NCI-H748 (cell line): ENCODE measurements around the gene ALX4.

ENCODE experiments used
- DNase-seq: peaks from one replicate; lab custom pipeline; 2025; ENCODE audit not compliant: unreplicated experiment; lab: John Stamatoyannopoulos, UW

The ALX4 gene

DNA sequence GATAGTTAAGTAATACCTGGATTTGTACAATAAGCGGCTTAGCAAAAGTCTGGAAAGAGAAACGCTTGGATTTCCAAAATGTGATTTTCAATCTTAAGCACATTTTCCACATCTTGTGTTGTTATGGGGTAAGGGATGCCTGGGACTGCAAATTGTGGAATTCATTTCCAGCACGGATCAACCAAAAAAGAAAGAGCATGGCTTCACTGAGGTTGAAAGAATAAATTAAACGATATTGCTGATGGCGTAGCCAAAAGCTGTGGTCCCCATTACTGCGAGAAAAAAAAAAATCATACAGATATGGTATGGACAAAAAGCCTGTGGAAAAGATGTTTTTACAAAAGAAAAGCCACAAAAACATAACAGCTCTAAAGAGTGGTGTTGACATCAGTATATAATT is 26.0 kb upstream of the ALX4 start:
- no peak for DNase-seq

DNA sequence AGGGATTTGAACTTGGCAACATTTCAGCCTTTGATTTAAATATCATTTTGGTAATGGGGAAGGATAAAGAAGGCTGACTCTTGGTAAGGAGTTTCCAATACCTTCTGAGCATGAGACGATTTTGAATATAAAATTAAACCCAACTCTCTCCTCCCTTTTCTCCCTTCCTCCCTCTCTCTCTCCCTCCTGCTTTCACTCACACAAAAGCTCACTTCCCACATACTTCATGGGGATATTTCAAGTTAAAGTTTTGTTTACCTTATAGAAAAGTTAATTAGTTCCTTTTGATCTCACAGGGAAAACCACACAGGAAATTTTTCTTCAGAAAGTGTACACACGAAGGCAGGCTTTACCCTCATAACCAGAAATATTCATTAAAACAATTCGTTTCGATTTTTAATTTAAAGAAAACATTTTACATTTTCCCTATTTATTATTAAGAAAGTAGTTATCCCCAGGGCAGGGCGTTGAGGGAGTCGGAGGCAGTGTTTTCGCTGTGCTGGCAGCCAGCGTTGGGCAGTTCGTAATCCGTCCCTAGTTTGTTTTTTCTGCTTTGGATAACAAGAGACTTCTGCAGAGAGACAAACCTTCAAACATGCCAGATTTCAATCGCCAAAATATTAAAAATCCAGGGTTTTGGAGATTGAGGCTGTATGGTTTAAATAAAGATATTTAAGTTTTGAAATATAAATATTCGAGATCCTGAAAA is 25.3 kb upstream of the ALX4 start:
- no peak for DNase-seq

DNA sequence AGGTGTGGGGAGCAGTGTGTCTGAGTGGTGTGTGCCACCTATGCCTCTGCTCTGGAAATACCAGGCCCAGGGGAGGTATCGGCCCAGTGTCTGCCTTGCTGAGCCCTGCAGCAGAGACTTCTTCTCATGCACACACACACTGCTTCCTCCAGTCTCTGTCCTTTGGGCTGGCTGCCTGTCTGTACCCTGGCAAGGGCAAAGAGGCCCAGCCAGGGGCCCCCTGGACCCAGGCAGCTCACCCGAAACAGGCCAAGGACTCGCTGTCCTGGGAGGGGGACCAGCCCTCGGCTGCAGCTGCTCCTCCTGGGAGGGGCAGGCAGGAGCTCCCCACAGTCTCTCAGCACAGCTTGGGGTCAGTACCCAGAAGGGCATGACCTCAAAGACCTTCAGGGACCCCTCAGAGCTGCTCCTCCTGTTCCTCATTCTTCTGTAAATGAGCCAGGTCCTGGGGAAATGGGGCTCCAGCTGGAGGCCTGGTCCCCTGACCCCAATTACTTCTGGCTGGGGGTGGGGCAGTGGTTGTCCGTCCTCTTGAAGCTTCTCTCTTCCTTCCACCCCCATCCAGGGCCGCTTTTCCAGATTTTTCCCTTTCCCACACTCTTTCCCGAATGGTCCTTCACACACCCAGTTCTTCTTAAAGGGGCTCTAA is 24.5 kb upstream of the ALX4 start:
- DNase-seq, result no peak

DNA sequence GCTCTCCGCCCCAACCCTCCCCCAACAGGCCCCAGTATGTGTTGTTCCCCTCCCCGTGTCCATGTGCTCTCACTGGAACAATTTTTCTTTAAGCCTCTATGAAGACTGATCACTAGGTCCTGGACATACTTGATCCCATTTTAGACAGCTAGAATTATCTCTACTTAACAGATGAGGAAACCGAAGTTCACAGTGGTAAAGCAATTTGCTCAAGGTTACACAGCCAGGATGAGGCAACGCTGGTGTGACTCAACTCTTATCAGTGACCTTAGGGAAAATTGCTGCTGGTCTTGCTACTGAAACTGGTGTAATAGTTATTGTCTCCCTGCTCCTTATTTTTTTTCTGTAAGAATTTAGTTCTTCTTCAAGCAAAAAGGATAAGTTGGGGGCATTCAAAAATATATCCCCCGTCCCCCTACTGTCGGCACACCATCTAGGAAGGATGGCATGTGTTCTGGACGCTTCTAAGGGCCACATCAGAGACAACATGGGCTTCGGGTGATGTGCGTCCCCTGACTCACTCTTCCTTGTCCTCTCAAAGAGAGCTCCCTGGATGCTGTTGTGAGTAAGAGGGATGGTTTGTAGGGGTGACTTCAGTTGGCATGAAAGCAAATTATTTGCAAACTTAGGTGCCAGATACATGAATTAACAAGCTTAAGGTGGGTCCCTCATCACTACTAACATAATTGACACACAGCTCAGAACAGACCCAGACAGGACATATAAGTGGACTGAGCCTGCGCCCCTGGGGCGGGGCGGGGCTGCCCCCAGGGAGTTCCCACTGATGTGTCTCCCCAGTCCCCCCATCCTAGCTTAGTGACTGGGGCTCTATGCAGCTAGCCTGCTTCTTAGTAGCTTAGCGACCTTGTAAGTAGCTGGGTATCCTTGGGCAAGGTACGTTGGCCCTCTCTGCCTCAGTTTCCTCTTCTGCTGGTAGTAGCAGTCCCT is 23.6 kb upstream of the ALX4 start:
- no peak for DNase-seq

DNA sequence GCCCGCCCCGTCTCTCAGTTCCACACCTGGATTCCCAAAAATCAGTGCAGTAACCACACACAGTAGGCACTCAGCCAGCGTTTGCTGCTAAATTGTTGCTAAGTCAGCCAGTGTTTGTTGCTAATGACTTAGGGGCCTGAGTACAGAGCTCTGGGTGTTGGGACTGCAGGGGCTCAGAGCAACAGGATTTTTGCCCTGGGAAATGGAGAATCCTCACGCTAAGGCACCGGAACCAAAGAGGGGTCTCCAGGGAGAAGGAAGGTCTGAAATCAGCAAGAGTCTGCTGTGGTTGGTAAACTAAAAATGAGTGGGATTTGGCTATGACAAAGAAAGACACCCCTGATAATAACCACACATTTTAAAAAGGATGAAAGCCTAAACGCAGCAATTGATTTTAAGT is 22.7 kb upstream of the ALX4 start:
- no peak for DNase-seq

DNA sequence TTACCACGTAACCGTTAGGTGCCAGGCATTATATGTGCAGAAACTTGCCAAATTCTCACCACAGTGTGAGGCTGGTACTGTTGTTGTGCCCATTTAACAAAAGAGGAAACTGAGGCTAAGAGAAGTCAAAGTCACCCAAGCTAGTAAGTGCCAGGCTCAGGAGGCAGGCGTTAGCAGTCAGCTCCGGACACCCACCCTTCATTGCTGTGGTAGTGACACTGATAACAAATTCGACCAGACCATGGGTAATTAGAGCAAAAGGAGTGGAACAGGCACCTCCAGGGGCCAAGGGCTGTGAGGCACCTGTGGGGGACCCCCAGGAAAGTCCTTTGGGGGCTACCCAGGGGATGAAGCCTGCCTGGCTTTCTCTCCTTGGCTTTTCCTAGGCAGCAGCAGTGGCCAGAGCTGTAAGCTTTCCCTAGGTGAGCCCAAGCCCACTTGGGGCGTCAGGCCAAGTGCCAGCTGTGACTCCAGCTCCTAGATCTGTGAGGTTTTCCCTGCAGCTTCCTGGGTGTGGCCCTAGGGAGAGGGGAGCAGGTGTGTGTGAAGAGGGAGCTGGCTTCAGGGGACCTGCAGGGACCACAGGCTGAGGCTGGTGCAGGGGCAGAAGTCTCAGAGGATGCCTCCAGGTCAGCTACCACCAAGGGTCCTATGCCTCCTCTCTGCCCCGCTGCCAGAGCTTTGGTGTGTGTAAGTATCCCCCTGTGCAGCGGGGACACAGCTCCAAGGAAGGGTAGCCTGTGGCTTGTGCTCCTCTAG is 19.7 kb upstream of the ALX4 start:
- DNase-seq, result peak; percentile 58

DNA sequence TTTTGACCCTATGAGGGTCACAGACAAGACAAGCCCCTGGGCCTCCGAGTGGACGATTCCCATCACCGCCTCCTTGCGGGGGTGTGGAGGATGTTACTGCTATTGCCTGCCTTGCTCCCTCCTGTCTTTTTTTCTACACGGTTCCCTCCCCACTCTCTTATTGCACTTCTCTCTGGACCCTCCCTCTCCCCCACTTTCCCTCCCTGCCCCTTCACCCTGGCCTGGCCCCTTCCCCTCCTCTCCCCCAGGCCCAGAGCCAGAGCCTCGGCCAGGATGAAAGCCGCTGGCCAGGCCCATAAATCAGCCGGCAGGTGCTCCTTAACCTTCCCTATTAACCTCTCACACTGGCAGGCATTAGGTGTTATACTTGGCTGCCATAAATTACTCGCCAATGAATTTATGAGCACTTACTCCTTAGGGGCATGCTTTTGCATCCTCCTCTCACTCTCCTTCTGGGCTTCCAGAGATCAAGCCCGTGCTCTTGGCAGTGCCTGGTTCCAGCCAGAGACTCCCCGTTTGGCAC is 18.3 kb upstream of the ALX4 start:
- peak; percentile 41 for DNase-seq

DNA sequence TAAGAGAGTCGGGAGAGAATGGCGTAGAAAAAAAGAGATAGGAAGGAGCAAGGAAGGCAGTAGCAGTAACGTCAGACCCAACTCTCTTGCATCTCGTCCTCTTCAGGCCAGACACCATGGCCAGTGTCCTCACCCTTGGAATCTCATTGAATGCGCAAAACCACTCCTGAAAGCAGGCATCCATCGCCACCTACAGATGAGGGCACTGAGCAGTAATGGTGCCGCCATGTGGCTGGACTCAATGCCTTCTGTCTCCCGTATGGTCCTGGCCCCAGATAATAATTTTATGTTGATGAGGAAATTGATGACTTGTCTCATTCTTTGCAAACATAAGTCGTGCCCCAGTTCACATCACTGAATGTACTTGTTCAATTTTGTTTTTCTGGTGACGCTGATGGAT is 17.8 kb upstream of the ALX4 start:
- no peak for DNase-seq

DNA sequence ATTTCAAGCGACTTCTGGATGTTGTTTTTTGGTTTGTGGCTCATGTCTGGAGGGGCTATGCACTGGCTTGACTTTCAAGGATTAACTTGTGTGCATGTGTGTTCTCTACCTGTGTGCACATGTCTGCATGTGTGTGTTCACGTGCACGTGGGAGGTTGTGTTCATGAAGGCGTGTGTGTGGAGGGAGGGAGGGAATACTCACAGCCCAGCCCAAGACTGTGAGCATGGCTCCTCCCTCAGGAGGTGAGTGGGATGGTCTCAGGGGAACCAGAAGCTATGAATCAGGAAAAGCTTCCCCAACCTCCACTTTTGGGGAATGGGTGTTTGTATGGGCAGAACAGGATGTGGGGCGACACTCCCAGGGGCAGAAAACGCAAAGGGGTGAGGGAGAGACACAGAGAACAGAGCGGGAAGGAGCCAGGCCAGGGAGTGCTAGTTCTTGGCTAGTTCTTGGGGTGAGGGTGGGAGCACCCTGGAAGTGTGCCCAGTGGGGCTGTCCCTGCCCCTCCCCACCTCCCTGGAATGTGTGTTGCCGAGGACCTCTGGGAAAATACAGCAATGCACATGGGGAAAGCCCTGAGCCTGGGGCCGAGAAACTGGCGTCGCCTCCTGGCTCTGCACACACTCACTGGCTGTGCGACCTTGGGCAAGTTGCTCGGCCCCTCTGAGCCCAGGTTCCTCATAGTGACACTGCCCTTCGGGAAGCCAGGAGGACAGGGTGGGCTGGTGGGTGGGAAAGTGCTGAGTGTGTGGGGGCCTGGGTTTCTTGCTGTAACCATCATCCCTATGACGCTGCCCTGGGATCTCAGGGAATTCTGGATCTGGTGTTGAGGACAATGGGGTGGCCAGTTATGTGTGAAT is 16.9 kb upstream of the ALX4 start:
- DNase-seq, result no peak

DNA sequence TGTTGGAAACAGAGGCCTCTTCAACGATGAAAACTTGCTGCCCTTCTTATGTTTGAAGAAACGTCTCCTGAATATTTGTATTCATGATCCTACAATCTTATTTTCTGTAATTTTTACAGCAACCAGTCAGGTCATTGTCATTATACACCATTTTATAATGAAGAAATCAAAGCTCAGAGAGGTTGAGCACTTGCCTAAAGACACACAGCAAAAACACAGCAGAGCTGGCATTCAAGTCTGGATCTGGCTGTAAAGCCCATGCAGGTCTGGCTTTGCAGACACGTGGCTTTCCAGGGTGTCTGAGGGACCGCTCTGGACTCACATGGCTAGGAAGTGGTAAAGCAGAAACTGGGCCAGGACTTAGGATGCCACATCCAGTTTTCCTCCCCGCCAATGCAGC is 15.8 kb upstream of the ALX4 start:
- DNase-seq, result no peak

DNA sequence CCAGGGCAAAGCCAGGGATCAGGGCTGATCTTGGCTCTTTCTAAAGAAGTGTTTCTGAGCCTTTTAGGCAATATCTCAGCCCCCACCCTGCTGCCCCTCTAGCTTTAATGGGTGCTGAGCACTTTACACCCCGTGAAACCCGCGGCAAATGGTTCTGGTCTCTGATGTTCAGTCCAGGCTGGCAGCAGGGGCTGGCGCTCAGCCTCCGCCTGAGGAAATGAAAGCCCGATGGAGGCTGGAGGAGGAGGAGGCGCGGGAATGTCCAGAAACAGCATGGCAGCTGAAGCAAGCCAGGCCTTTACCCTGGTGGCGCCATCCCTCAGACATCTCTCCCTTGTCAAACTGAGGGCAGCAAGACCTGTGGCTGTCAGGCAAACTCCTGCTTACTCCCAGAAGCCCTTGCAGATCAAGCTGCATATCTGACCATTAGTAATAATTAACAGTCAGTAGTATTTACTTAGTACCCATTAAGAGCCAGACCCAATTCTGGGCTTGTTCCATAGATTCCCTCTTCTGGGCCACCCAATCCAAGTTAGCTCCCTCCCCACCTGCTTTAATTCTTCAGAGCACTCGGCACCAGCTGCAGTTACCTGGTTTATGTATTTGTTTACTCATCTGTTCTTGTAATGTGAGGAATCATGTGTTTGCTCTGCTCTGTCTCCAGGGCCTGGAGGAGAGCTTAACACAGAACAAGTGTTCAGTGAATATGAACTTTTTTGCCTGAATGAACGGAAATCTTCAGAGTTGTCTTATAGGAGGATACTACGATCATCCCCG is 15.0 kb upstream of the ALX4 start:
- peak; percentile 75 for DNase-seq

DNA sequence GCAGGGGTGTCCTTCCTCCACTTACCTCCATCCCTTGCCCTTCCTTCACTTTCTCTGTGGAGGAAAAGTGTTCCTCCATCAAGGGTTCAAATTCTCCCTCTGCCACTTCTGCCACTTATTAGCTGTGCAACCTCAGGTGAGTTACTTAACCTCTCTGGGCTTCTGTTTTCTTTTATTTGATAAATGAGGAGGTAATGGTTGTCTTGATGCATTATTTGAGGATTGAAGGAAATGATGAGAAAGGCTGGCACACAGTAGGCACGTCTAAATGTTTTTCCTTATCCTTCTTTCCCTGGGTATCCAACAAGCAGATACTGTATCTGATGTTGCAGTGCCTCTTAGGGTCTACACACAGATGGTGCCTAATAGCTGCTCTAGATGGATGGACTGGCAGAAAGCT is 14.3 kb upstream of the ALX4 start:
- DNase-seq, result no peak

DNA sequence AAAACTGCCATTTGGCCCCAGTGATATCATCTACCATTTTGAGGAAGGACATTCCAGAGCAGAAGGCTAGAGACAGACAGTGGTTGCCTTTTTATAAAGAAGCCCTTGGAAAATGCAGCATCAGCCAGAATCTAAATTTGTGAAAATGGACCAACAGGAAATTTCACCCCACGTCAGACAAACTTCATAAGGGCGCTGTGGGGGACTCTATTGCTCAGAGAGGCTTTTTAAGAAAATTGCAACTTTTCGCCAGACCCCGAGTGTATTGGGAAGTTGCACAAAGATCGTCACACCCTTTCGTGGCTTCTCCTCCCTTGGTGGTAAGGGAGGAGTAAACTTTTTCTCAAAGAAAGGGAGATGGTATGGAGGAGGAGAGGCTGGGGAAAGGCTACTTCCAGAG is 12.3 kb upstream of the ALX4 start:
- DNase-seq, result no peak

DNA sequence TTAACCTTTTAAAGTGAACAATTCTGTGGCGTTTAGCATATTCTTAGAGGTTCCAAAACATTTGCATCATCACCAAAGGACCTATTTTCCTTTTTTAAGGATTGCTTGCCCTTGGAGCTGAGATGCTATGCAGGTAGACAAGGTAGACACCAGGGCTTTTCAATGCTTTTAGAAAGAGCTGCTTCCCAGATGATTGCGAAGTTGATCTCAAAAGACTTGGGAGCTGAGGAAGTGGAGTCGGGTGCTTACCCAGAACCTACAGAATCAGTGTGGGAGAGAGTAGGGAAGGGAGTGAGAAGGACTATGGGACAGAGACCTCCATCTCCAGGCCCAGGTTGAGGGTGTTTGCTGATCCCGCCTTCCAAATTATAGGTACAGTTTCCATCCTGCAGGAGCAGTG is 11.1 kb upstream of the ALX4 start:
- no peak for DNase-seq

DNA sequence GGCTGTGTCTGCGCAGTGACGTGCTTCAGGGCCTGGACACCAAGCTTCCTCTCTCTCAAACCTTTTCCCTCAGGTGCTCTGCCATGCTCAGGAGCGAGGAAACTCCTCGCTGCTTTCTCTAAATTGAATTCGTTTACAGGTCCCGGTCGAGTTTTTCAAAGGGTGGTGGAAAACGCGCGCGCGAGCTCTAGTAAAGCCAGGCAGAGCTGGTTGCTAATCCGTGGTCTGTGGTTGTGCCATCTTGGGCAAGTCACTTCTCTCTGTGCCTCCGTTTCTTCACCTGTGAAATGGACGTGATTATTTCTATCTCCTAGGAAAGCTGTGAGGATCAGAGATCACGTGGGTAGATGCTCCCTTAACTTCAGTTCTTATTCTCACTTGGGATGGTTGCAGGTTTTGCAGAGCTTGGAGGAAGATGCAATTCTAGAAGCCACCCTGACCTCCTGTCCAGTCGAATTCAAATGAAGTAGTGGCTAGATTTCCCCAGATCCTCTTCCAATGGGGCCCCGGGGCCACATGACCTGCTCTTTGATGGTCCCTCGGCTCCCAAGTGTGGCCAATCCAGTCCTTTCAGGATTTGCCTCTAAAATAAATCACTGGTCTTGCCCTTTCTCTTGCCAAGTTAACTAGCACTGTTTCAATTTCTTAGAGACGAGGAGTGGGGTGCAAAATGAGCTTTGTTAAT is 10.5 kb upstream of the ALX4 start:
- DNase-seq, result no peak

DNA sequence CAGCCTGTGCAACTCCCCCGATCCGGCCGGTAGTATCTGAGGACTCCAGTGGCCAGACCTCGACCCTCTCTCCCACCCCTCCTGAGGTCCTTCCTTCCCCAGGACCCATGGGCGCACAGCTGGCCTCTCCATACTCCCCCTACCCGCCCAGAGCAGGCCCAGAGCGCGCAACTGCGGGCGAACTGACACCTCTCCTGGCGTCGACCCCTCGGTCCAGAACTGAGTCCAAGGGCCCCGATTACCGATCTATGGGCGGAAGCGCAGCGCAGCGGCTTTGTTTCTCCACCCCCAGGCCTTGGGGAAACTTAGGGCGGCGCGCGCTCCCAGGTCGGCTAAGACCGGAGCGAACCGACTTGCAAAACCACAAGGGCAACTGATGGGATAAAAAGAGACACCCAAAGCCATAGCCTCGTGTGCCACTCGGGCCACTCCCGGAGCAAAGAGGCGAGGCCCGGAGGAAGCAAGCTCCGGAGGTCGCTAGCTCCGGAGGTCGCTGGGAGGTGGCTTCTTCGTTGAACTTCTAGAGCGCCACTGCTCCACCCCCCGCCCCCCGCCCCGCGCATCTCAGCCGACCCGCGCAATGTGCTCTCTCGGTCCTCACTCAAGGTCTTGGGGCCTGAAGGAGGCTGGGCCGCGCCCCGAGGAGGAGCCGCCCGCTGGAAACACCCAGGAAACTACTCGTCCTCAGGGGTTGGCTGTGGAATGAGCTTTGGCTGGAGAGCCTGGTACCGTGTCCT is 9.8 kb upstream of the ALX4 start:
- no peak for DNase-seq

DNA sequence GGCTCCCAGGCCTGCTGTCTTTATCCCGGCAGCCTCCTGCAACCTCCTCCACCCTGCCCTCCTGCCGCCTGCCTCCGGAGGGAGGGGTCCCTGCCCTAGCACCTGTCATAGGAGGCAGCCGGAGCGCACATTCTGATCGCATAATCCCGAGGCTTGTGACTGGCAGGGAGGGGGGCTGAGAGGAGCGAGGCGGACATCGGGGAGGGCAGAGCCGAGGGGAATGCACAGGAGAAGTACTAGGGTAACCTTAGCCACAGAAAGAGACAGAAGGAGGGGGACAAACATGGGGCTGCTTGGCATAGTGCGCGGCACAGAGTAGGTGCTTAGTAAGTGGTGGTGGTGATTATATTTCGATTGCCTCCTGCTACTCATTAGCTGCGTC is 9.2 kb upstream of the ALX4 start:
- DNase-seq, result no peak

DNA sequence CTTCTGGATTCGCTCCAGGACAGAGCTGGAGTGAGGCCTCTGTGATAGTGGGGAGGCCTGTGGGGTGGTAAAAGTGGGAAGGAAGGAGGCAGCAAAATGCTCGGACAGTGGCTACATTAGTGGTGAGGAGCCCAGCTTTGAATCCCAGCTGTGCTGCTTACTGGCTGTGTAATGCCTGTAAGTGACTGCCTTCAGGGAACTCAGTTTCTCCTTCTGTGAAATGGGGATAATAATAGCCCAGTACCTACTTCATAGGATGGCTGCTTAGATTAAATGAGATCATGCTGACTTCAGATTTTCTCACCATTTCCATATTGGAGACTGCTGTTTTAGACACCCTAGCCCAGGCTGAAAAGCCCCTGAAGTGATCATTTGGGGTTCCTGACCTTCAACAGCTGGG is 8.4 kb upstream of the ALX4 start:
- no peak for DNase-seq
